NCI-H1436 treated with DMSO at 0.1 percent for 48 hours (cell line): Measurements from ENCODE around the gene DCAF4.
A peak's percentile ranks its signal among the peaks of the same experiment; 100 is the strongest.

Experiments used
- DNase-seq: peaks from one replicate; lab custom pipeline; 2025; lab: John Stamatoyannopoulos, UW

DCAF4 gene, protein sequence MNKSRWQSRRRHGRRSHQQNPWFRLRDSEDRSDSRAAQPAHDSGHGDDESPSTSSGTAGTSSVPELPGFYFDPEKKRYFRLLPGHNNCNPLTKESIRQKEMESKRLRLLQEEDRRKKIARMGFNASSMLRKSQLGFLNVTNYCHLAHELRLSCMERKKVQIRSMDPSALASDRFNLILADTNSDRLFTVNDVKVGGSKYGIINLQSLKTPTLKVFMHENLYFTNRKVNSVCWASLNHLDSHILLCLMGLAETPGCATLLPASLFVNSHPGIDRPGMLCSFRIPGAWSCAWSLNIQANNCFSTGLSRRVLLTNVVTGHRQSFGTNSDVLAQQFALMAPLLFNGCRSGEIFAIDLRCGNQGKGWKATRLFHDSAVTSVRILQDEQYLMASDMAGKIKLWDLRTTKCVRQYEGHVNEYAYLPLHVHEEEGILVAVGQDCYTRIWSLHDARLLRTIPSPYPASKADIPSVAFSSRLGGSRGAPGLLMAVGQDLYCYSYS

DNA sequence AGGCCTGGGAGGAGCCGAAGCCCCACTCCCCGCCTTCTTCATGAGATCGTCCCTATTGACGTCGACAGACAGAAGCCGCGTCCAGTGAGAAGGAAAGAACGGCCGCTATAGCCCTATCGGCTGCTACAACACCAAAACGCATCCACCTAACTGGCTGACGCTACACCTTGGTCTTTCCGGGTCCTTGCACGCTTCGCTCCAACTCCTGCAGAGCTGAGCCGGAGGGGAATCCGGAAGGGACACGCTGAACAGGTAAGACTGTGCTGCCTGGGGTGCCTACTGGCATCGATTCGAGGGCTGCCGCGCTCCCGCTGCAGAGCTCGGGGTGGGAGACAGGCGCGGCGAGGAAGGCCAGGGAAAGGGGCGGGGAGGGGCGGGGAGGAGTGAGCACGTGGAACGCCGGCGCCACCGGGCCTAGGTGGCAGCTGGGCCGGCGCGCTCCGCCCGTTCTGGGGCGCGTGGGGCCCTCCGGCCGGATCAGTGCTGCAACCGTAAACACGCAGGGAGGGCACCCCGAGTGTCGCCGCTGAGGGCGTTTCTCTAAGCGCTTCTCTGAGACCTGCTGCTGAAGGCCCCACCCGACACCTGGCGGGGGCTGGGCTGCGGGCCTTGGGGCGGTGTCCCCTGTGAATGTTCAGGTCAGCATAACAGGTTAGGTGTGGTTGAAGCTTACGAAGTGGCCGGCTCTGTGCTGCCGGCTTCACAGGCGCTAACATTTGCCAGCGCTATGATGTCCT lies at the start of gene DCAF4:
TSS of gene DCAF4 (plus strand) at position 173 of the 737 bp plus-strand sequence. CDS start 11,515 bp downstream, outside the sequence.
- DNase-seq: peak; percentile 63

GRCh38 chr14:72876710-72877063 lies 49.6 kb upstream of the DCAF4 start:
- DNase-seq: no peak

- DNase-seq: no peak
Measured at GRCh38 chr14:72878746-72879145, 47.5 kb upstream of the DCAF4 start.

- DNase-seq: no peak
Measured at GRCh38 chr14:72879431-72879830, 46.8 kb upstream of the DCAF4 start.

DNA sequence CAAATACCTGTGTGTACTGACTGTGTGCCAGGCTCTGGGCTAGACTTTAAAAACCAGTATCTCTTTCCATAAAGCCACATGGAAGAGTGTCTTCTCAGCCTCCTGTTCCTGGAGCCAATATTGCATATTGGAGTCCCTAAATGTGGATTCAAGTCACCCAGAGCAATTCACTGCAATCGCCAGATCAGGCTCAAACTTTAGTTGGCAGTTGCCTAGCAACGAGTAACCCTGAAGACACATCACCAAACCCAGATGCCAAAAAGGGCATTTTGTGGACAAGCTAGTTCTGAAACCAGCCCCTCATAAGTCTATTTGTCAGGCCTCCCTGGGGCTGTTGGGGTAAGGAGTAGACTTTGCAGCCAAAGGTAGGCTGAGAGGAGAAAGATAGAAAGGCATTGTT lies 46.1 kb upstream of the DCAF4 start:
- no peak for DNase-seq

DNA sequence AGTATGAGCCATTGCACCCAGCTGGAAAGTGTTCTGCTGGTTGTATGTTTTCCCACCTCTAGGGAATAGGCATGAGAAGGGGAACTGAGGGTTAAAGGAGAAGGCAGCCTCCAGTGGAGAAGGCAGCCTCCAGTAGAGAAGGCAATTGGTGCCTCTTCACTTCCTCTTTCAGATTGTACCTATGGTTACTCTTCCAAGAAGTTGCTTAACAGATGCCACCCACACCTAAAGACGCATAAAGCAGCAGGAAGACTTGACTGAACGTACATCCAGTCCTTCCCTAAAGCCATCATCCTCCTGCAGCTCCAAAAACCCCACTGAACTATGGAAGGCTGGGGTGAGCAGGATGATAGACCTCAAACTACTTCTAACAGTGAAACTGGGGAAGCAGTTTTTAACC lies 45.4 kb upstream of the DCAF4 start:
- DNase-seq: no peak

GRCh38 chr14:72881543-72881942 lies 44.7 kb upstream of the DCAF4 start:
- DNase-seq: no peak

GRCh38 chr14:72882047-72882446 lies 44.2 kb upstream of the DCAF4 start:
- no peak for DNase-seq

- no peak for DNase-seq
Measured at GRCh38 chr14:72882463-72882862, 43.8 kb upstream of the DCAF4 start.

- DNase-seq: no peak
Measured at GRCh38 chr14:72883109-72883508, 43.2 kb upstream of the DCAF4 start.

- no peak for DNase-seq
Measured at GRCh38 chr14:72883961-72884360, 42.3 kb upstream of the DCAF4 start.

DNA sequence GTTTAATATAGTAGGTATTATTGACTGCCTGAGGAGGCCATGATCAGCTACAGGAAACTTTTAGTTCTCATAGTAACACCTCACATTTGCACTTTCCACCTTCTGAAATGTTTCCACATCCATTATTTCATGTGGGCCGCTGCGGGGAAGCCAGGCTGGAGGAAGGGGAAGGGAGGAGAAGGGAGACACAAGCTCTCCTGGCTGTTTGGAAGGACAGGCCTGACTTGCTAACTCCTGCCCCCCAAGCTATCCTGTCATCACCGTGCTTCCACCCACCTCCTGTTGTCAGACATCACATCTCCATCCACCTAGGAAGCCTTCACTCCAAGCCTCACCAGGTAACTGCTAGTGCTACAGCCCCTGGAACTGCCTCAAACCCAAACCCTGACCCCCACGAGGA lies 41.9 kb upstream of the DCAF4 start:
- DNase-seq: no peak

GRCh38 chr14:72887514-72887913 lies 38.8 kb upstream of the DCAF4 start:
- no peak for DNase-seq

GRCh38 chr14:72888192-72888591 lies 38.1 kb upstream of the DCAF4 start:
- DNase-seq: no peak

- no peak for DNase-seq
Measured at GRCh38 chr14:72888636-72889201, 37.5 kb upstream of the DCAF4 start.

DNA sequence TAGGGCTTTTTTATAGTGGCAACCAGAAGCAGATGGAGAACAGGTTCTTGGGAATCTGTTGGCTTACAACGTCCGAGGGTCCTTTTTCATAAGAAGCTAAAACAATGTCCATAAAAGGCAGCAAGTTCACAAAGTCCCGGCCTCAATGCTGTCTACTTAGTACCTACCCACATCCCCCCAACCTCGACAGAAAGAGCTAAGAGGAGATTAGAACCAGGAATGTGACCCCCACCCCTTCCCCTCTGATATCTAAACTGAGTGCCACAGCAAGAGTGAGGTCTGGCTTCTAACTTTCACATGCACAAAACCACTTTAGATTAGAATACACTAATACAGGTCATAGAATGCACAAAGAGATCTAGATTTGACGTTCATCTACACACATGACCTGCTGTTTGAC lies 36.9 kb upstream of the DCAF4 start:
- DNase-seq: no peak

DNA sequence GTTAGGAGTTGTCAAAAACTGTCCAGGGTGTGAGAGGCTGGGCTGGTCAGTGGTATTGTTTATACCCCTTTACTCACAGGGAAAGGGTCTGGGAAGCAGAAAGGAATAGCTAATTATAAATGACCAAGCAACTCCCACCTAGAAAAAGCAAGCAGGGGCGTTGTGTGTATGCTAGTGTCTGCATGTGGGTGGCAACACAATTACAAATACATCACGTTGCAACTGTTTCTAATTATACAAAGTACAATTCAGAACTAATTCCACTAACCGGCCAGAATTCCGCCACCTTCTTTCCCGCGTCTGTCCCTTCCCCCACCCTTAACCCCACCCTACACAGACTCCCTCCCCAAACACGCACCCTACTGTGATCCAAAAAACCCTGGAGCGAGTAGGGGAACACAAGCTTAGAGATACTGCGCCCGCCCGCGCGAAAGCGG lies 34.6 kb upstream of the DCAF4 start:
- no peak for DNase-seq

DNA sequence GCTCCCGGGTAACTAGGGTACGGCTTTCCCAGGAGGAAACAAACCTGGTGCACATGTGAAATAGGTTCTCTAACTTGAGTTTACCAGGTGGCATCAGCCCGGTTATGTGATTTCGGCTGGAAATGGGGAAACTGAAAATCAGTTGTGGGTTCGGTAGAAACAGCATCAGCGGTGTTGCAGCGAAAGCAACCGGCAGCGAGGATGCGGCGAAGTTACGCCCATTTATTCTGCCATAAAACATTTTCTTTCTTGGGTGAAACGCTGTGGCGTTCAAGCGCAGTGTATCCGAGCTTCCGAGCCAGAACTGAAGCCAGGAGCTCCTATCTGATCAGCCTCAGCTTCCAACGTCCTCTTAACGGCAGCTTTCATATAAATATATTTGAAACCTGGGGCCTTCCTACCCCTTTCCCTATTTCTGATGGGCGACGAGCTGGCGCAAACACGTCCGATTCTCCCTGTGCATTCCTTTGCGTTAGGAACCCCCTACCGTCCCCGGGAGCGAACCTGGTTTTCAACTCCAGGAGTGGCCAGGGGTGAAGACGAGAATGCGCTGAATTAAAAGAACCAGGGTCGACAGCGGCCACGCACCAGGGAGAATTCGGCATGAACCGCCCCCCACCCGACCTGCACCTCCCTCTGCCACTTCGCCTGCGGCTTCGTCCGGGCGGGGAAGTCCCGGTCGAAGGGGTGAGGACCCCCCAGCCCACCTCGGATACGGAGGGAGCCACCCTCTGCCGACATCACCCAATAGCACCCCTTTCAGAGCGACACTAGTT lies 34.0 kb upstream of the DCAF4 start:
- no peak for DNase-seq

DNA sequence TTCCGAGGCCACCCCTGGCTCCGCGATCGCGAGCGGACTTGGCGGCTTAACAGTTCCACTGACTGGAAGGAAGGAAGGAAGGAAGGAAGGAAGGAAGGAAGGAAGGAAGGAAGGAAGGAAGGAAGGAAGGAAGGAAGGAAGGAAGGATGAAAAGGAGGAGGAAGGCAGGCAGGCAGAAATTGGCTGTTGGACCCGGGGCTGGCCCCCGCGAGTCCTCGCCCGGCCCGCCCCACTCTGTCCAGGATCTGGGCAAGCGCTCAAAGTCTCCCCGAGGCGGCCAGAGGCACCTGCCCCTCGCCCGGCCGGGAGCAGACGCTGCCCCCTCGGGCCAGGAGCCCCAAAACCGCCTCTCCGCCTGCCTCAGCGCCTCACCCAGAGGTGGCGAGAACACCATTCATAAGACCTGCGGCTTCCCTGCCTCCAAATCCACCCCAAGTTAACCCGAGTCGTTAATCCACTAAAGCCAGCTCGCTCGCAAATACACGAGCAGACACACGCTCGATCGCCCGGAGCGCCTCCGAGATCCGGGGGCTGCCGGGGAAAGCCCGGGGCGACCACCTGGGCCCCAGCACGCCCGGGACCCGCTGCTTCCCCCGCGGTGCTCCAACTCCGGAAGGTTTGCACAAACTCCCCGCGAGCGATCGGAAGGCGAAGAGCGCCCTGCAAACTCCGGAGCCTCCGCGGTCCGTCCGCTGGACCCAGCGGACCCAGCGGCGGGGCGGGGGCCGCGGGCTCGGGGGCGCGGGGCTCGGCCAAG lies 33.2 kb upstream of the DCAF4 start:
- DNase-seq: no peak

DNA sequence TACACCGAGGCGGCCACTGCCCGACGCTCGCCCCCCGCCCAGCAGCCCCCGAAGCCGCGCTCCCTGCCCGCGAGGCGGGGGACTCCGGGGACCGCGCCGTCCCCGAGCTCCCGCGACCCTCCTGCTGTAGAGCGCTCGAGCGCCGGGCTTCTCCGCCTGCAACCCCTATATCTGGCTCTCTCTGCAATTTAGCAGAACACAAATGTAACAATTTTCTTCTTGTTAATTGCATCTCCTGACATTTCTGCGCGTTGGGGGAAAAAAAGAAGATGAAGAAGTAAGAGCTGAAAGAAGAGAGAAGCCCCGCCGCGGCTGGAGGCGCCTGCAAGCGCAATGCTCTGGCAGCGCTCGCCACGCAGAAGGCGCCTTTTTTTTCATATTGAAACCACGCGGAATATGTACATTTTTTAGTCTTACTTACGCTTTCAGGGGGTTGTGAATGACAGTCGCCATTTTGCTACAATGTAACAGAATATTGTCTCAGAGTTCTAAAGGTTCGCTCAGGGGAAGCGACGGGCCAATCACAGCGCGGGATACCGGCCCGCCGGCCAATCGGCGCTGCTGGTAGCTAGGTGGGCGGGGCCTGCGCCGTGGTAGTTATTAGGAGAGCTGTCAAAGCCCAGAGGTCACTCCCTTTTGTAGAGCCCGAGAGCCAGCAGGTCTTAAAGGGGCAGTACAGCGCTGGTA lies 32.5 kb upstream of the DCAF4 start, which contains the start of gene DPF3:
TSS of gene DPF3 (minus strand) at position 466 of the 687 bp plus-strand sequence. CDS start at position 453, 13 bp downstream.
- DNase-seq: peak; percentile 4

DNA sequence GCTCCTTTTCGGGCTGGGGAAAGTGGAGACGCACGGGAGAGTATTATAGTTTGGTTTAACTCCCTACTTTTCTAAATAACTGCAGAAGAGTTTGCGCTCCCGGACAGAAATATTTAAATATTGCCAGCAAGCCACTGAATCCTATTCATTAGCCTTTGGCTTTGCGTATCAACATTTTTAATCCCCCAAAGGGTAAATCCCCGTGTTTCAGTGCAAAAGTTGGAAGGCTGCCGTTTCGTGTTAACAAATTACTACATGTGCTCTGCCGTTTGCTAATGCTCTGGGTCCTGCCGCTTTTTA lies 32.0 kb upstream of the DCAF4 start:
- no peak for DNase-seq
